Omental fat pad (tissue), 4 donors: ENCODE measurements around the gene TRERF1. TPM values are rescaled to one million over a fixed set of nuclear protein-coding genes. Genes with fewer than 3 reads are reported as not detected.

Source experiments
- ATAC-seq: fragments of 150-250 bp; one replicate; pipeline ENCODE4 v1.9.1; 2016; ENCODE audit warnings: mild to moderate bottlenecking, moderate library complexity; ENCODE audit not compliant: low FRiP score
- DNase-seq: peaks from one replicate; pipeline ENCODE4 v3.0.0-alpha.2; 2019; ENCODE audit warnings: low spot score
- CTCF ChIP-seq, 3 donors: fragments of 450-650 bp; IDR thresholded peaks; one replicate each; pipeline ENCODE4 v1.5.1; 2016 to 2017; ENCODE audit warnings: antibody characterized with exemption in 3 of 3, mild to moderate bottlenecking in 3 of 3, moderate library complexity in 2 of 3
- total RNA-seq, 4 donors: library from RNA; depleted of rRNA; stranded (reverse); fragments of >200 nt; gene quantifications; one replicate each; pipeline ENCODE4 v1.1.0, GENCODE V29; 2016

TRERF1 gene
- total RNA-seq, 4 donors from 2014 or later: 2.0 to 10.2 (median 2.6) TPM

GRCh38 chr6:42182101-42182500 lies 269.6 kb downstream of the TRERF1 start:
- DNase-seq (no peak), ATAC-seq (no peak)
- TF ChIP-seq CTCF (IDR thresholded peaks at IDR 0.05): no peak

- no peak for DNase-seq
- ATAC-seq: no peak
- no peak for TF ChIP-seq CTCF (IDR thresholded peaks at IDR 0.05)
These were observed 271.8 kb downstream of the TRERF1 start for GRCh38 chr6:42179945-42180313.

- no peak for ATAC-seq
- no peak for TF ChIP-seq CTCF (IDR thresholded peaks at IDR 0.05)
- DNase-seq: no peak
These were observed 272.3 kb downstream of the TRERF1 start for GRCh38 chr6:42179261-42179944.

DNA sequence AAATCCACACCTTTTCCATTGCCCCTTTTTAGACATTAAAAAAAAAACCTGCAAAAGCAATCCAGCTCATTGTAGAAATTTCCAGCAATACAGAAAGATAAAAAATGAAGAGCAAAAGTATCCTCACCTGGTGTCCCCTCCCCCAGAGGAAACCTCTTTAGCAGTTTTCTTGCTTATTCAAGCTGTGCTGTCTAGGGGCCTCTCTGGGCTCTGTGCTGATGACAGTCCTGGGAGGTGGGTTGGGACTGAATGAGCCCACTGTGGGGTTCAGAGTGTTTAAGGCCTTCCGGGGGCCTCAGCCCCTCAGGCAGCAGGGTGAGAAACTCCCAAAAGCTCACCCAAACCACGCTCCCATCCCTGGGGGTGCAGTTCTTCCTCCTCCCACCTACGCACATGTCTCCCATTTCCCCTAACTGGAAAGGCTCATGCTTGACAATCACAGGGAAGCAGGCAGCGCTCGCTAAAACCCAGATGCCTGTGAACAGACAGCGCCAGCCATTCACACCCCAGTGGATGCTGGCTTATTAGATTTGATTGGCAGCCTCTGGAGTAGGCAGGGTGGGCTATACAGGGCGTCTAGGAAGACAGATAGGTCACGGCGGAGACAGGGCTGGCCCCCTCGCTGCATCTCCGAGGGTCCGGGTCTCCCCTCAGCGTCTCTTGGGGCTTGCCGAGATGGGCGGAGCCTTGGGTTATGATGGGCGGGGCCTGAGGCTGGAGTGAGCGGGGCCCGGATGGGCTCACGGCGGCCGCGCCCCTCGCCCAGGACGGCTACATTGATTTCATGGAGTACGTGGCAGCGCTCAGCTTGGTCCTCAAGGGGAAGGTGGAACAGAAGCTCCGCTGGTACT lies 274.0 kb downstream of the TRERF1 start:
- TF ChIP-seq CTCF (IDR thresholded peaks at IDR 0.05): no peak
- no peak for ATAC-seq
- no peak for DNase-seq

DNA sequence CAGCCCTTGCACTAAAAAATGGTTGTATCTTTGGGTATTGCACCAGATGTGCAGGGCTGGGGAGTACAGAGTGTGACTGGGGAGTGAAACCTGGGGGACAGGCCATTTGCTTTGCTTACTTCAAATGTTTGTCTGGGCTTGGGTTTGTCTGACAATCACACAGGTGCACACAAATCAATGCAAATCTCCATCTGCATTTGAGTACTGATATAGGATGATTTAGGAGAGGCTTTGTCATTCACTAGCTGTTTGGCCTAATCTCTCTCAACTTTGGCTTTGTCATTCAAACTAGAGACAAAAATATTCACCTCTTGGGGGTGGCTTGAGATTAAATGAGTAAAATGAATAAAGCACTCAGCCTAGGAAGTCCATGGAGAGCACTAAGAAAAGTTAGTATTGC lies 274.7 kb downstream of the TRERF1 start:
- DNase-seq (no peak), ATAC-seq (no peak)
- no peak for TF ChIP-seq CTCF (IDR thresholded peaks at IDR 0.05)

- no peak for ATAC-seq
These were observed 275.9 kb downstream of the TRERF1 start for GRCh38 chr6:42175860-42176259.

More at GRCh38 chr6:42175860-42176259, 275.9 kb downstream of the TRERF1 start:
- no peak for TF ChIP-seq CTCF (IDR thresholded peaks at IDR 0.05)
- no peak for DNase-seq

Other genes starting within 250 kb of the TRERF1 start
- gene MRPS10, start 234.1 kb downstream of the TRERF1 start, total RNA-seq: 10 to 100 TPM; 21.4 to 38.0 (median 27.2) TPM
- 10 to 100 TPM; 20.8 to 42.9 (median 26.6) TPM for gene UBR2, start 112.1 kb upstream of the TRERF1 start, total RNA-seq